HepG2 (cell line): Measurements from ENCODE around the gene C1RL. TPM values are rescaled to one million over a fixed set of nuclear protein-coding genes. Genes with fewer than 3 reads are reported as not detected.

Source experiments
- AGO1 ChIP-seq: fragments of 200-400 bp; formaldehyde crosslinking; IDR thresholded peaks from 2 replicates; pipeline ENCODE4 v1.6.1; 2017; ENCODE audit warnings: mild to moderate bottlenecking, low read depth, low read length, moderate library complexity; ENCODE audit not compliant: poor library complexity, severe bottlenecking
- FOXA1 ChIP-seq, 2 experiments: fragments of 450-650 bp in 1 of 2; sonication (generic) in 1 of 2; formaldehyde crosslinking in 1 of 2; IDR thresholded peaks; 2 replicates each; pipeline versions ENCODE4 v1.4.0 to v1.6.1; 2016 to 2020; ENCODE audit warnings: missing genetic modification reagents in 1 of 2
- NCOA2 ChIP-seq: sonication (generic); formaldehyde crosslinking; IDR thresholded peaks from 2 replicates; pipeline ENCODE4 v1.8.0; 2022; ENCODE audit warnings: inconsistent platforms
- PLRG1 ChIP-seq: fragments of 450-650 bp; conservative IDR thresholded peaks from 2 replicates; pipeline ENCODE4 v1.6.1; 2016
- RAD21 ChIP-seq: fragments of 450-650 bp; formaldehyde crosslinking; IDR thresholded peaks from 2 replicates; pipeline ENCODE4 v1.5.0; 2020; ENCODE audit warnings: mild to moderate bottlenecking
- RXRB ChIP-seq: IDR thresholded peaks from 2 replicates; pipeline ENCODE4 v1.6.1; 2016; ENCODE audit warnings: borderline replicate concordance, missing genetic modification reagents, missing compliant biosample characterization
- SOX6 ChIP-seq, 2 experiments: fragments of 450-650 bp in 1 of 2; sonication (generic) in 1 of 2; formaldehyde crosslinking in 1 of 2; IDR thresholded peaks; 2 replicates each; pipeline versions ENCODE4 v1.4.0 to v1.6.1; 2017 to 2020; ENCODE audit warnings: antibody characterized with exemption in 1 of 2, mild to moderate bottlenecking in 1 of 2, missing genetic modification reagents in 1 of 2
- TCF7 ChIP-seq: sonication (generic); IDR thresholded peaks from 2 replicates; pipeline ENCODE4 v1.6.1; 2016; ENCODE audit warnings: antibody characterized with exemption, low read depth
- ZNF776 ChIP-seq: sonication (generic); formaldehyde crosslinking; IDR thresholded peaks from 2 replicates; pipeline ENCODE4 v1.4.0; 2020; ENCODE audit warnings: mild to moderate bottlenecking, missing genetic modification reagents
- polyA plus RNA-seq, 8 experiments: library from polyadenylated mRNA; depleted of rRNA in 3 of 8; stranded (reverse) in 7 of 8; unstranded in 1 of 8; fragments of >200 nt; fragmentation: Illumina TruSeq in 4 of 8; extraction: Trizol in 4 of 8; gene quantifications; 2 replicates each; pipeline versions ENCODE4 v1.2.1 to v1.2.3, GENCODE V29; 2011 to 2016; ENCODE audit warnings: low read depth in 4 of 8, missing spikeins in 1 of 8, mixed read lengths in 1 of 8; ENCODE audit not compliant: insufficient read depth in 1 of 8
- total RNA-seq, 5 experiments: library from RNA; depleted of rRNA; stranded (reverse); fragments of >200 nt; fragmentation: Illumina TruSeq; extraction: Trizol; gene quantifications; 2 replicates each; pipeline ENCODE4 v1.2.3, GENCODE V29; 2016; ENCODE audit warnings: low read depth in 1 of 5
- TF ChIP-seq, protein P1 (sequence below): sonication (generic); formaldehyde crosslinking; IDR thresholded peaks from 2 replicates; pipeline ENCODE4 v1.5.1; 2020; ENCODE audit warnings: missing genetic modification reagents, mild to moderate bottlenecking, borderline replicate concordance
- TF ChIP-seq, protein P2 (sequence below): sonication (generic); formaldehyde crosslinking; IDR thresholded peaks from 2 replicates; pipeline ENCODE4 v1.4.0; 2020; ENCODE audit warnings: missing genetic modification reagents, borderline replicate concordance
- TF ChIP-seq, protein P3 (sequence below), 2 experiments: fragments of 450-650 bp in 1 of 2; sonication (generic) in 1 of 2; formaldehyde crosslinking; IDR thresholded peaks; 2 replicates each; pipeline versions ENCODE4 v1.5.0 to v1.8.0; 2020 to 2022; ENCODE audit warnings: mild to moderate bottlenecking in 1 of 2, missing genetic modification reagents in 1 of 2
- TF ChIP-seq, protein P4 (sequence below): sonication (generic); formaldehyde crosslinking; IDR thresholded peaks from 2 replicates; pipeline ENCODE4 v1.4.0; 2020; ENCODE audit warnings: mild to moderate bottlenecking, missing genetic modification reagents
- TF ChIP-seq, protein P5 (sequence below), 2 experiments: IDR thresholded peaks; 2 replicates each; pipeline ENCODE4 v1.6.1; 2011 to 2012; ENCODE audit warnings: low read length in 2 of 2, borderline replicate concordance in 1 of 2, low read depth in 1 of 2, mild to moderate bottlenecking in 1 of 2, moderate library complexity in 1 of 2
- TF ChIP-seq, protein P6 (sequence below): IDR thresholded peaks from 2 replicates; pipeline ENCODE4 v1.6.1; 2016; ENCODE audit warnings: missing compliant biosample characterization, missing genetic modification reagents, borderline replicate concordance

The C1RL gene
- total and polyA plus RNA-seq, 2 of the 13 experiments (the other 11 are each of a cell fraction or from before 2014, with no cell fraction given) = 28.9 to 53.1 TPM

DNA sequence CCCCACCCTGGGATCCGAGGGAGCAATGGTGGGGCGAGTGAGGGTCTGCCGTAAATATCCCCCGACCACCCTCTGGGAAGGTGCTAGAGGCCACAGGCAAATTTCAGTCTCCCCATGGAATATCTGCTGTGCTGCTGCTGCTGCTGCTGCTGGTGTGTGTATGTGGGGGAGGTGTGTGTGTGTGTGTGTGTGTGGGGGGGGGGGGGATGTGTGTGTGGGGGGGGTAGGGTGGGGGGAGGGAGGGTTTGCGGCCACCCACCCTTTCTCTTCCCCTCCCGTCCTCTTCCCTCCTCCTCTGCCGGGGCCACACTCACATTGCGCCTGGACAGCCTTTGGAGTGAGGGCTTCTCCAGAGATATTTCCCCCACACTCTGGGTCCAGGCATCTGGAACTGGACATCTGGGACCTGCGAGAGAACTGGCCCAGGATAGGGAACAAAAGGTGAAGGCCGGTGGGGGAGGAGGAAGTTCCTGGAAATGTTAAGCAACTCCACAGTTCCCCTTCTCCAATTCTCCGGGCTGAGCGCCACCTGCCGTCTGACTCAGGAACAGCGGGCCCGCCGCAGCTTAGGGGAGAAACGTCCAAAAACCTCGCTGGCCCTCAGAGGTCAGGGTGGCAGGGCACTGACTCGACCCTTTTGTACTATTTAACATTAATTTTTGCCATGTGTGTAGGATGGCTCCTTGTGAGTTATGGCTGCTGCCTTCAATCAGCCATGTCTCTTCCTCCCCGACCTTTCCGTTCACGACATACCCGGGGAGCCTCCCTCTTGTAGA lies at the start of gene C1RL (continued):
- TF ChIP-seq, protein P1, sequence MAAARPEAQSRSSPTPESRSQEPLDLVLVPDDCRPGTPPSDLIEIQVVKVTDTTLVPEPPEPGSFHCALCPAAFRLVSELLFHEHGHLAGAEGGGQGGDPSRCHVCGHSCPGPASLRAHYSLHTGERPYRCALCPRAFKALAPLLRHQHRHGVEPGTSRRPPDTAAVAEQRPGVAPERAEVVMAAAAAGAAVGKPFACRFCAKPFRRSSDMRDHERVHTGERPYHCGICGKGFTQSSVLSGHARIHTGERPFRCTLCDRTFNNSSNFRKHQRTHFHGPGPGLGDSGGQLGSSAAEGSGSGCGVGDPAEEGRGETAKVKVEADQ (CRISPR knock-in tag) = no peak; the same call in 1 of the 2 replicates
- no peak for TF ChIP-seq FOXA1 (IDR thresholded peaks at IDR 0.05)
- TF ChIP-seq FOXA1 (CRISPR knock-in tag; IDR thresholded peaks at IDR 0.05) = no peak
- peak; percentile 90 for TF ChIP-seq RAD21 (CRISPR knock-in tag)
- TF ChIP-seq, protein P2, sequence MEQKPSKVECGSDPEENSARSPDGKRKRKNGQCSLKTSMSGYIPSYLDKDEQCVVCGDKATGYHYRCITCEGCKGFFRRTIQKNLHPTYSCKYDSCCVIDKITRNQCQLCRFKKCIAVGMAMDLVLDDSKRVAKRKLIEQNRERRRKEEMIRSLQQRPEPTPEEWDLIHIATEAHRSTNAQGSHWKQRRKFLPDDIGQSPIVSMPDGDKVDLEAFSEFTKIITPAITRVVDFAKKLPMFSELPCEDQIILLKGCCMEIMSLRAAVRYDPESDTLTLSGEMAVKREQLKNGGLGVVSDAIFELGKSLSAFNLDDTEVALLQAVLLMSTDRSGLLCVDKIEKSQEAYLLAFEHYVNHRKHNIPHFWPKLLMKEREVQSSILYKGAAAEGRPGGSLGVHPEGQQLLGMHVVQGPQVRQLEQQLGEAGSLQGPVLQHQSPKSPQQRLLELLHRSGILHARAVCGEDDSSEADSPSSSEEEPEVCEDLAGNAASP (CRISPR knock-in tag) = peak; percentile 83; the same call in 1 of the 2 replicates
- TF ChIP-seq, protein P3, sequence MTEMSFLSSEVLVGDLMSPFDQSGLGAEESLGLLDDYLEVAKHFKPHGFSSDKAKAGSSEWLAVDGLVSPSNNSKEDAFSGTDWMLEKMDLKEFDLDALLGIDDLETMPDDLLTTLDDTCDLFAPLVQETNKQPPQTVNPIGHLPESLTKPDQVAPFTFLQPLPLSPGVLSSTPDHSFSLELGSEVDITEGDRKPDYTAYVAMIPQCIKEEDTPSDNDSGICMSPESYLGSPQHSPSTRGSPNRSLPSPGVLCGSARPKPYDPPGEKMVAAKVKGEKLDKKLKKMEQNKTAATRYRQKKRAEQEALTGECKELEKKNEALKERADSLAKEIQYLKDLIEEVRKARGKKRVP (CRISPR knock-in tag; IDR thresholded peaks at IDR 0.05) = peak in 1 of 2 experiments; percentile 63; a peak in 2 of 4 replicates
- TF ChIP-seq NCOA2 (CRISPR knock-in tag) = peak; percentile 86
- TF ChIP-seq, protein P4, sequence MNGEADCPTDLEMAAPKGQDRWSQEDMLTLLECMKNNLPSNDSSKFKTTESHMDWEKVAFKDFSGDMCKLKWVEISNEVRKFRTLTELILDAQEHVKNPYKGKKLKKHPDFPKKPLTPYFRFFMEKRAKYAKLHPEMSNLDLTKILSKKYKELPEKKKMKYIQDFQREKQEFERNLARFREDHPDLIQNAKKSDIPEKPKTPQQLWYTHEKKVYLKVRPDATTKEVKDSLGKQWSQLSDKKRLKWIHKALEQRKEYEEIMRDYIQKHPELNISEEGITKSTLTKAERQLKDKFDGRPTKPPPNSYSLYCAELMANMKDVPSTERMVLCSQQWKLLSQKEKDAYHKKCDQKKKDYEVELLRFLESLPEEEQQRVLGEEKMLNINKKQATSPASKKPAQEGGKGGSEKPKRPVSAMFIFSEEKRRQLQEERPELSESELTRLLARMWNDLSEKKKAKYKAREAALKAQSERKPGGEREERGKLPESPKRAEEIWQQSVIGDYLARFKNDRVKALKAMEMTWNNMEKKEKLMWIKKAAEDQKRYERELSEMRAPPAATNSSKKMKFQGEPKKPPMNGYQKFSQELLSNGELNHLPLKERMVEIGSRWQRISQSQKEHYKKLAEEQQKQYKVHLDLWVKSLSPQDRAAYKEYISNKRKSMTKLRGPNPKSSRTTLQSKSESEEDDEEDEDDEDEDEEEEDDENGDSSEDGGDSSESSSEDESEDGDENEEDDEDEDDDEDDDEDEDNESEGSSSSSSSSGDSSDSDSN (CRISPR knock-in tag) = 0 out of 2 replicates have a peak, but pooled peaks have one; percentile 2
- TF ChIP-seq PLRG1 = no peak
- no peak for TF ChIP-seq AGO1
- TF ChIP-seq TCF7 = no peak
- TF ChIP-seq, protein P5, sequence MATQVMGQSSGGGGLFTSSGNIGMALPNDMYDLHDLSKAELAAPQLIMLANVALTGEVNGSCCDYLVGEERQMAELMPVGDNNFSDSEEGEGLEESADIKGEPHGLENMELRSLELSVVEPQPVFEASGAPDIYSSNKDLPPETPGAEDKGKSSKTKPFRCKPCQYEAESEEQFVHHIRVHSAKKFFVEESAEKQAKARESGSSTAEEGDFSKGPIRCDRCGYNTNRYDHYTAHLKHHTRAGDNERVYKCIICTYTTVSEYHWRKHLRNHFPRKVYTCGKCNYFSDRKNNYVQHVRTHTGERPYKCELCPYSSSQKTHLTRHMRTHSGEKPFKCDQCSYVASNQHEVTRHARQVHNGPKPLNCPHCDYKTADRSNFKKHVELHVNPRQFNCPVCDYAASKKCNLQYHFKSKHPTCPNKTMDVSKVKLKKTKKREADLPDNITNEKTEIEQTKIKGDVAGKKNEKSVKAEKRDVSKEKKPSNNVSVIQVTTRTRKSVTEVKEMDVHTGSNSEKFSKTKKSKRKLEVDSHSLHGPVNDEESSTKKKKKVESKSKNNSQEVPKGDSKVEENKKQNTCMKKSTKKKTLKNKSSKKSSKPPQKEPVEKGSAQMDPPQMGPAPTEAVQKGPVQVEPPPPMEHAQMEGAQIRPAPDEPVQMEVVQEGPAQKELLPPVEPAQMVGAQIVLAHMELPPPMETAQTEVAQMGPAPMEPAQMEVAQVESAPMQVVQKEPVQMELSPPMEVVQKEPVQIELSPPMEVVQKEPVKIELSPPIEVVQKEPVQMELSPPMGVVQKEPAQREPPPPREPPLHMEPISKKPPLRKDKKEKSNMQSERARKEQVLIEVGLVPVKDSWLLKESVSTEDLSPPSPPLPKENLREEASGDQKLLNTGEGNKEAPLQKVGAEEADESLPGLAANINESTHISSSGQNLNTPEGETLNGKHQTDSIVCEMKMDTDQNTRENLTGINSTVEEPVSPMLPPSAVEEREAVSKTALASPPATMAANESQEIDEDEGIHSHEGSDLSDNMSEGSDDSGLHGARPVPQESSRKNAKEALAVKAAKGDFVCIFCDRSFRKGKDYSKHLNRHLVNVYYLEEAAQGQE (IDR thresholded peaks at IDR 0.05; ENCODE audit: borderline replicate concordance in 1 of 2, low read depth in 1 of 2, low read length in 2 of 2) = peak in 1 of 2 experiments; percentile 33; a peak in 1 of 4 replicates
- TF ChIP-seq ZNF776 (CRISPR knock-in tag) = no peak
- TF ChIP-seq, protein P6, sequence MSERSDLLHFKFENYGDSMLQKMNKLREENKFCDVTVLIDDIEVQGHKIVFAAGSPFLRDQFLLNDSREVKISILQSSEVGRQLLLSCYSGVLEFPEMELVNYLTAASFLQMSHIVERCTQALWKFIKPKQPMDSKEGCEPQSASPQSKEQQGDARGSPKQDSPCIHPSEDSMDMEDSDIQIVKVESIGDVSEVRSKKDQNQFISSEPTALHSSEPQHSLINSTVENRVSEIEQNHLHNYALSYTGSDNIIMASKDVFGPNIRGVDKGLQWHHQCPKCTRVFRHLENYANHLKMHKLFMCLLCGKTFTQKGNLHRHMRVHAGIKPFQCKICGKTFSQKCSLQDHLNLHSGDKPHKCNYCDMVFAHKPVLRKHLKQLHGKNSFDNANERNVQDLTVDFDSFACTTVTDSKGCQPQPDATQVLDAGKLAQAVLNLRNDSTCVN (CRISPR knock-in tag) = peak; percentile 63; the same call in 1 of the 2 replicates
- TF ChIP-seq SOX6 (IDR thresholded peaks at IDR 0.05) = no peak
- peak; percentile 79 for TF ChIP-seq SOX6 (CRISPR knock-in tag; IDR thresholded peaks at IDR 0.05)
- peak; percentile 89 for TF ChIP-seq RXRB (CRISPR knock-in tag)
